HepG2 (cell line): Measurements from ENCODE around the gene RPS6KA2. TPM values are rescaled to one million over a fixed set of nuclear protein-coding genes. Genes with fewer than 3 reads are reported as not detected.
A peak's percentile ranks its signal among the peaks of the same experiment; 100 is the strongest.

ENCODE experiments used
- ATAC-seq: fragments of 200-7000 bp; cut with Tn5 transposase; 3 replicates; pipeline ENCODE4 v1.9.1; 2020; ENCODE audit warnings: mild to moderate bottlenecking, moderate library complexity
- BruUV-seq: library from RNA; stranded (reverse); fragments of 400-500 nt; replicated peaks from 2 replicates; lab custom pipeline; 2021; lab: Mats Ljungman, UMichigan
- CTCF ChIA-PET: fragments of 300-600 bp; formaldehyde crosslinking; extraction: SDS; loops from one replicate; lab custom pipeline; 2021; ENCODE audit warnings: low total read pairs, inconsistent platforms, low intra/inter-chr PET ratio; lab: Yijun Ruan, JAX
- POLR2A ChIA-PET: fragments of 350-600 bp; sonication (Branson Sonifier 250); formaldehyde crosslinking; loops from one replicate; lab custom pipeline; 2020; ENCODE audit warnings: antibody characterized with exemption, inconsistent platforms; lab: Yijun Ruan, JAX
- DNase-seq: peaks from one replicate; pipeline ENCODE4 v3.0.0-alpha.2; 2015; ENCODE audit warnings: low spot score
- FAIRE-seq: peaks from 3 replicates; lab custom pipeline; 2011; peaks lifted over from hg19 to GRCh38; lab: Jason Lieb, UNC
- H2AFZ ChIP-seq: one replicate; pipeline ENCODE4 v1.6.1; 2011; ENCODE audit warnings: low read length, inconsistent platforms
- H3K27ac ChIP-seq: fragments of 300-600 bp; 3 replicates; pipeline ENCODE4 v1.8.0; 2011; ENCODE audit warnings: mixed run types, mild to moderate bottlenecking, mixed read lengths, low read length, inconsistent platforms; ENCODE audit not compliant: insufficient read depth; ENCODE audit errors: extremely low read length
- H3K27me3 ChIP-seq, 2 experiments: fragments of 200-600 bp in 1 of 2; 2 replicates in 1 of 2; 3 replicates in 1 of 2; pipeline versions ENCODE4 v1.6.0 to v1.8.0; 2011; ENCODE audit warnings: low read length in 2 of 2, mild to moderate bottlenecking in 2 of 2, moderate library complexity in 2 of 2, inconsistent platforms in 1 of 2; ENCODE audit not compliant: insufficient read depth in 2 of 2, control insufficient read depth in 1 of 2
- H3K36me3 ChIP-seq, 2 experiments: fragments of 200-600 bp in 1 of 2; replicated peaks in 1 of 2; 2 replicates in 1 of 2; 3 replicates in 1 of 2; pipeline versions ENCODE4 v1.5.1 to v1.8.0; 2011; ENCODE audit warnings: low read length in 2 of 2, inconsistent platforms in 1 of 2; ENCODE audit not compliant: insufficient read depth in 2 of 2, control insufficient read depth in 1 of 2
- H3K4me1 ChIP-seq: 2 replicates; pipeline ENCODE4 v1.5.1; 2012; ENCODE audit warnings: low read length, inconsistent platforms; ENCODE audit not compliant: insufficient read depth
- H3K4me2 ChIP-seq: 2 replicates; pipeline ENCODE4 v1.6.0; 2011; ENCODE audit warnings: low read depth, low read length, inconsistent platforms
- H3K4me3 ChIP-seq, 3 experiments: fragments of 200-600 bp in 1 of 3; sonication (generic), shearing (Covaris generic) in 1 of 3; replicated peaks in 1 of 3; 2 replicates each; pipeline ENCODE4 v1.5.1; 2011 to 2016; ENCODE audit warnings: low read length in 3 of 3, inconsistent platforms in 2 of 3, low read depth in 2 of 3, mild to moderate bottlenecking in 2 of 3, control low read depth in 1 of 3, mixed read lengths in 1 of 3; ENCODE audit not compliant: insufficient read depth in 1 of 3
- H3K79me2 ChIP-seq: one replicate; pipeline ENCODE4 v1.6.1; 2011; ENCODE audit warnings: low read length, inconsistent platforms; ENCODE audit not compliant: insufficient read depth
- H3K9ac ChIP-seq: 2 replicates; pipeline ENCODE4 v1.6.0; 2011; ENCODE audit warnings: mild to moderate bottlenecking, low read depth, low read length, inconsistent platforms; ENCODE audit not compliant: insufficient read depth
- H3K9me3 ChIP-seq: 2 replicates; pipeline ENCODE4 v1.5.1; 2012; ENCODE audit warnings: mild to moderate bottlenecking, low read length
- H4K20me1 ChIP-seq: 2 replicates; pipeline ENCODE4 v1.6.0; 2011; ENCODE audit warnings: inconsistent platforms, mild to moderate bottlenecking, low read length, moderate library complexity; ENCODE audit not compliant: insufficient read depth
- MEIS2 ChIP-seq: sonication (generic); formaldehyde crosslinking; IDR thresholded peaks from 2 replicates; pipeline ENCODE4 v1.9.0; 2021; ENCODE audit warnings: mild to moderate bottlenecking, missing genetic modification reagents
- PHF21A ChIP-seq: sonication (generic); formaldehyde crosslinking; IDR thresholded peaks from 2 replicates; pipeline ENCODE4 v1.5.0; 2020; ENCODE audit warnings: mild to moderate bottlenecking, missing genetic modification reagents
- SMYD3 ChIP-seq: sonication (generic); formaldehyde crosslinking; IDR thresholded peaks from 2 replicates; pipeline ENCODE4 v1.8.1; 2023; ENCODE audit warnings: mild to moderate bottlenecking, missing genetic modification reagents
- STAG1 ChIP-seq: sonication (generic); formaldehyde crosslinking; IDR thresholded peaks from 2 replicates; pipeline ENCODE4 v1.4.0; 2020; ENCODE audit warnings: missing genetic modification reagents
- ZNF546 ChIP-seq: sonication (generic); formaldehyde crosslinking; conservative IDR thresholded peaks from 2 replicates; pipeline ENCODE4 v1.8.1; 2023; ENCODE audit warnings: mild to moderate bottlenecking, missing genetic modification reagents
- WGBS: methylation state at CpG from one replicate; pipeline ENCODE4 v1.1.6; 2017; ENCODE audit warnings: low lambda C conversion rate; 5-methylcytosine and 5-hydroxymethylcytosine counted together
- in situ Hi-C: cut with HindIII; loops from 2 replicates; pipeline ENCODE4 v1.10.0; 2017; ENCODE audit warnings: low pct_unique_long_range_greater_than_20kb; ENCODE audit not compliant: extremely low pct_ligation_motif_present
- intact Hi-C: fragments of 100-400 bp; cut with micrococcal nuclease; formaldehyde crosslinking; loops from one replicate; pipeline ENCODE4 v1.10.0; 2022; ENCODE audit not compliant: unreplicated experiment
- polyA plus RNA-seq, 8 experiments: library from polyadenylated mRNA; depleted of rRNA in 3 of 8; stranded (reverse) in 7 of 8; unstranded in 1 of 8; fragments of >200 nt; fragmentation: Illumina TruSeq in 4 of 8; extraction: Trizol in 4 of 8; gene quantifications; 2 replicates each; pipeline versions ENCODE4 v1.2.1 to v1.2.3, GENCODE V29; 2011 to 2016; ENCODE audit warnings: low read depth in 4 of 8, missing spikeins in 1 of 8, mixed read lengths in 1 of 8; ENCODE audit not compliant: insufficient read depth in 1 of 8
- total RNA-seq, 5 experiments: library from RNA; depleted of rRNA; stranded (reverse); fragments of >200 nt; fragmentation: Illumina TruSeq; extraction: Trizol; gene quantifications; 2 replicates each; pipeline ENCODE4 v1.2.3, GENCODE V29; 2016; ENCODE audit warnings: low read depth in 1 of 5
- TF ChIP-seq, protein P1 (sequence below): sonication (generic); formaldehyde crosslinking; IDR thresholded peaks from 2 replicates; pipeline ENCODE4 v1.5.0; 2020; ENCODE audit warnings: mild to moderate bottlenecking, missing genetic modification reagents, moderate library complexity
- TF ChIP-seq, protein P2 (sequence below): sonication (generic); formaldehyde crosslinking; IDR thresholded peaks from 2 replicates; pipeline ENCODE4 v1.4.0; 2020; ENCODE audit warnings: missing genetic modification reagents
- TF ChIP-seq, protein P3 (sequence below): sonication (generic); formaldehyde crosslinking; IDR thresholded peaks from 2 replicates; pipeline ENCODE4 v1.4.0; 2020; ENCODE audit warnings: mild to moderate bottlenecking, missing genetic modification reagents
- TF ChIP-seq, protein P4 (sequence below): IDR thresholded peaks from 2 replicates; pipeline ENCODE4 v1.6.1; 2012; ENCODE audit warnings: low read depth, low read length, improper control_type of control experiment

The RPS6KA2 gene
- total and polyA plus RNA-seq, 2 of the 13 experiments (the other 11 are each of a cell fraction or from before 2014, with no cell fraction given): 0.22 to 0.38 TPM

DNA sequence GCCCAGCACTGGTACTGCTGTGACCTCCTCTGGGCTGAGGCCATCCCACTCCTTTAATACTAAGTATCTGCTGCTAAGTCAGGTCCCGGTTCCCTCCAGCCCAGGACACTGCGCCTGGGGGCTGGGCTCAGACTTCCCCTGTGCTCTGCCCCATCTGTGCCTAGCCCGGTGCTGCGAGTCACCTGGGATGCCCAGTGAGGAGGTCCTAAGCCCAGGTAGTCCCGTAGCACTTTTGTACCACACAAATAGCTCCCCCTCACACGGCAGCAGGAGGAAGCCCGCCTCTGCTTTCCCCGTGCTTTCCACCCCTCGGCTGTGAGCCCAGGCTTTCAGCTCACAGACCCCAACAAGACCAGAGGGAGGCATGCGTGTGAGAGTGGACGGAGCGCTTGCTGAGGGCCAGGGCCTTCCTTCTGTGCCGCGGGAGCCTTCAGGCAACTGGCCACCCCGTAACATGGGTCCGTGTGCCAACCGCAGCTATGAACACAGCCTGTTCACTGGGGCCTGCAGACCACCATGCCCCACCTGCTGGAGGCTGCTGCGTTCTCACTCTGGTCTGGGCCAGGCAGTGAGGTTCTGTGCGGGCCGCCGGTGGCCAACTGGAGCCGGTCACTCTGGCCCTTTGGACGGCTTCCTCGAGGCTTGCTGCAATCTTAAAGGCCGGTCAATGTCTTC, 164.5 kb downstream of the RPS6KA2 start:
- in situ Hi-C loops (no loop called here), intact Hi-C loops (loop anchor here (10.0 kb wide), 1 partner anchor 188 kb away; no protein-coding TSS in a partner anchor)
- no peak overlapping the region for H2AFZ ChIP-seq
- no peak for FAIRE-seq
- ChIA-PET CTCF (interaction anchor here (1.6 kb wide), 1 partner anchor 187 kb away, joined by 3 read pairs; no protein-coding TSS in a partner anchor), POLR2A (no interaction called here)
- H3K9ac ChIP-seq: no peak overlapping the region
- TF ChIP-seq, protein P1, sequence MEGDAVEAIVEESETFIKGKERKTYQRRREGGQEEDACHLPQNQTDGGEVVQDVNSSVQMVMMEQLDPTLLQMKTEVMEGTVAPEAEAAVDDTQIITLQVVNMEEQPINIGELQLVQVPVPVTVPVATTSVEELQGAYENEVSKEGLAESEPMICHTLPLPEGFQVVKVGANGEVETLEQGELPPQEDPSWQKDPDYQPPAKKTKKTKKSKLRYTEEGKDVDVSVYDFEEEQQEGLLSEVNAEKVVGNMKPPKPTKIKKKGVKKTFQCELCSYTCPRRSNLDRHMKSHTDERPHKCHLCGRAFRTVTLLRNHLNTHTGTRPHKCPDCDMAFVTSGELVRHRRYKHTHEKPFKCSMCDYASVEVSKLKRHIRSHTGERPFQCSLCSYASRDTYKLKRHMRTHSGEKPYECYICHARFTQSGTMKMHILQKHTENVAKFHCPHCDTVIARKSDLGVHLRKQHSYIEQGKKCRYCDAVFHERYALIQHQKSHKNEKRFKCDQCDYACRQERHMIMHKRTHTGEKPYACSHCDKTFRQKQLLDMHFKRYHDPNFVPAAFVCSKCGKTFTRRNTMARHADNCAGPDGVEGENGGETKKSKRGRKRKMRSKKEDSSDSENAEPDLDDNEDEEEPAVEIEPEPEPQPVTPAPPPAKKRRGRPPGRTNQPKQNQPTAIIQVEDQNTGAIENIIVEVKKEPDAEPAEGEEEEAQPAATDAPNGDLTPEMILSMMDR (CRISPR knock-in tag): peak; percentile 39
- TF ChIP-seq SMYD3 (CRISPR knock-in tag) (no peak), STAG1 (peak; percentile 23; the same call in 1 of the 2 replicates)
- H3K27ac ChIP-seq: no peak overlapping the region
- no peaks in the 10 kb centered on the region; the same call in 1 of the 2 replicates for H4K20me1 ChIP-seq
- no peaks in the 10 kb centered on the region for H3K36me3 ChIP-seq
- peaks cover 12 to 81% of the 10 kb centered on the region in 2 experiments; a peak in 4 of 5 replicates for H3K27me3 ChIP-seq
- no peak overlapping the region for H3K4me2 ChIP-seq
- no peak overlapping the region for H3K4me3 ChIP-seq
- no peak for DNase-seq
- H3K4me1 ChIP-seq: no peaks in the 10 kb centered on the region
- H3K79me2 ChIP-seq: no peaks in the 10 kb centered on the region
- peak; percentile 67 for ATAC-seq
- no TSS peak for BruUV-seq
- 33% methylated on average over 19 of the region's 25 CpGs for WGBS
- H3K9me3 ChIP-seq: no peaks in the 10 kb centered on the region

- Histone ChIP-seq H3K27me3 (peaks cover 12 to 81% of the 10 kb centered on the region in 2 experiments; a peak in 4 of 5 replicates), H3K27ac (no peak overlapping the region), H3K4me1 (no peaks in the 10 kb centered on the region), H3K9ac (no peak overlapping the region), H3K4me2 (no peak overlapping the region), H3K79me2 (no peaks in the 10 kb centered on the region), H4K20me1 (no peaks in the 10 kb centered on the region; the same call in 1 of the 2 replicates), H3K36me3 (no peaks in the 10 kb centered on the region), H2AFZ (no peak overlapping the region), H3K9me3 (no peaks in the 10 kb centered on the region), H3K4me3 (no peak overlapping the region)
- FAIRE-seq: no peak
- CTCF ChIA-PET: no interaction called here
- 6% methylated on average over 8 of the region's 9 CpGs for WGBS
- in situ Hi-C loops: no loop called here
- no peak for DNase-seq
- no peak; the same call in 2 of the 3 replicates for ATAC-seq
- no TSS peak for BruUV-seq
- intact Hi-C loops: loop anchor here (10.0 kb wide), 1 partner anchor 187 kb away; no protein-coding TSS in a partner anchor
- no peak for TF ChIP-seq MEIS2 (CRISPR knock-in tag)
- TF ChIP-seq, protein P2, sequence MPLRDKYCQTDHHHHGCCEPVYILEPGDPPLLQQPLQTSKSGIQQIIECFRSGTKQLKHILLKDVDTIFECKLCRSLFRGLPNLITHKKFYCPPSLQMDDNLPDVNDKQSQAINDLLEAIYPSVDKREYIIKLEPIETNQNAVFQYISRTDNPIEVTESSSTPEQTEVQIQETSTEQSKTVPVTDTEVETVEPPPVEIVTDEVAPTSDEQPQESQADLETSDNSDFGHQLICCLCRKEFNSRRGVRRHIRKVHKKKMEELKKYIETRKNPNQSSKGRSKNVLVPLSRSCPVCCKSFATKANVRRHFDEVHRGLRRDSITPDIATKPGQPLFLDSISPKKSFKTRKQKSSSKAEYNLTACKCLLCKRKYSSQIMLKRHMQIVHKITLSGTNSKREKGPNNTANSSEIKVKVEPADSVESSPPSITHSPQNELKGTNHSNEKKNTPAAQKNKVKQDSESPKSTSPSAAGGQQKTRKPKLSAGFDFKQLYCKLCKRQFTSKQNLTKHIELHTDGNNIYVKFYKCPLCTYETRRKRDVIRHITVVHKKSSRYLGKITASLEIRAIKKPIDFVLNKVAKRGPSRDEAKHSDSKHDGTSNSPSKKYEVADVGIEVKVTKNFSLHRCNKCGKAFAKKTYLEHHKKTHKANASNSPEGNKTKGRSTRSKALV (CRISPR knock-in tag): no peak
- TF ChIP-seq ZNF546 (CRISPR knock-in tag): no peak
- TF ChIP-seq, protein P3, sequence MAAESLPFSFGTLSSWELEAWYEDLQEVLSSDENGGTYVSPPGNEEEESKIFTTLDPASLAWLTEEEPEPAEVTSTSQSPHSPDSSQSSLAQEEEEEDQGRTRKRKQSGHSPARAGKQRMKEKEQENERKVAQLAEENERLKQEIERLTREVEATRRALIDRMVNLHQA (CRISPR knock-in tag): no peak
- TF ChIP-seq, protein P4, sequence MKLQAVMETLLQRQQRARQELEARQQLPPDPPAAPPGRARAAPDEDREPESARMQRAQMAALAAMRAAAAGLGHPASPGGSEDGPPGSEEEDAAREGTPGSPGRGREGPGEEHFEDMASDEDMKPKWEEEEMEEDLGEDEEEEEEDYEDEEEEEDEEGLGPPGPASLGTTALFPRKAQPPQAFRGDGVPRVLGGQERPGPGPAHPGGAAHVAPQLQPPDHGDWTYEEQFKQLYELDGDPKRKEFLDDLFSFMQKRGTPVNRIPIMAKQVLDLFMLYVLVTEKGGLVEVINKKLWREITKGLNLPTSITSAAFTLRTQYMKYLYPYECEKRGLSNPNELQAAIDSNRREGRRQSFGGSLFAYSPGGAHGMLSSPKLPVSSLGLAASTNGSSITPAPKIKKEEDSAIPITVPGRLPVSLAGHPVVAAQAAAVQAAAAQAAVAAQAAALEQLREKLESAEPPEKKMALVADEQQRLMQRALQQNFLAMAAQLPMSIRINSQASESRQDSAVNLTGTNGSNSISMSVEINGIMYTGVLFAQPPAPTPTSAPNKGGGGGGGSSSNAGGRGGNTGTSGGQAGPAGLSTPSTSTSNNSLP: no peak
- TF ChIP-seq PHF21A: no peak
- POLR2A ChIA-PET: no interaction called here
Measured at GRCh38 chr6:166461821-166462460, 165.1 kb downstream of the RPS6KA2 start.
